ENCODE results near the gene BPIFB2. TPM values are rescaled to one million over a fixed set of nuclear protein-coding genes. Genes with fewer than 3 reads are reported as not detected.

Gene BPIFB2
- polyA plus RNA-seq, 1 donor: not detected

DNA sequence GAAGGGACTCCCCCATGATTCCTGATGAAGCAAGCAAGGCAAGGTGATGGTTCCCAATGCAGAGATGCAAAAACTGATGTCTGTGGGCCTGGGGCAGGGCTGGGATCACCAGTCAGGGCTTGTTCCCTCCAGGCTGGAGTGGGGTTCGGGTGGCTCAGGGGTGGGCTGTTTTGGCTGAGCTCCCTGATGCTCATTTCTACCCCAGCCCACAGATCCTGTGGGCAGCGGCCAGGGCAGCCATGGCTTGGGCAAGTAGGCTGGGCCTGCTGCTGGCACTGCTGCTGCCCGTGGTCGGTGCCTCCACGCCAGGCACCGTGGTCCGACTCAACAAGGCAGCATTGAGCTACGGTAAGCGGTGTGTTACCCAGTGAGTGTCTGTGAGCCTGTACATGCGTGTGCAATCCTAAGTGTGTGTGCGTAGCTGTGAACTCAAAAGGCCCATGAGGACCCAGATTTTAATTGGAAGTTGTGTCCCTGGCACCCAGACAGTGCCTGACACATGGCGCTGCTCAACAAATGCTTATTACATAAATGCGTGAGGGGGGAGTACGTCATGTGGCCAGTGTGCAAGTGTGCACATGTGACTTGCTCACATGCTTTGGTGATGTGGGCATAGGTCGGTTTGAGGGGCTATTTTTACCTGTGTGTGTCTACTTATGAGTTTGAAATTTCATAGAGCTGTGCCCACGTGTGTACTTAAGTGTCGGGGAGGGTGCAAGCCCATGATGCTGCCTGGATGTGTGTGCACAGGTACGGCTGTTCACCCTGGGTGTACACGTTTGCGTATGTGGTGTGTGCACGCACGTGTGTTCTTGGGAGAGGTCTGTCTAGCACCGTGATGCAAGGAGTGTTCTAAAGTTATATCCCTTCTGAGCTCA is 1.1 kb downstream of the BPIFB2 start:
- no peak for DNase-seq

DNA sequence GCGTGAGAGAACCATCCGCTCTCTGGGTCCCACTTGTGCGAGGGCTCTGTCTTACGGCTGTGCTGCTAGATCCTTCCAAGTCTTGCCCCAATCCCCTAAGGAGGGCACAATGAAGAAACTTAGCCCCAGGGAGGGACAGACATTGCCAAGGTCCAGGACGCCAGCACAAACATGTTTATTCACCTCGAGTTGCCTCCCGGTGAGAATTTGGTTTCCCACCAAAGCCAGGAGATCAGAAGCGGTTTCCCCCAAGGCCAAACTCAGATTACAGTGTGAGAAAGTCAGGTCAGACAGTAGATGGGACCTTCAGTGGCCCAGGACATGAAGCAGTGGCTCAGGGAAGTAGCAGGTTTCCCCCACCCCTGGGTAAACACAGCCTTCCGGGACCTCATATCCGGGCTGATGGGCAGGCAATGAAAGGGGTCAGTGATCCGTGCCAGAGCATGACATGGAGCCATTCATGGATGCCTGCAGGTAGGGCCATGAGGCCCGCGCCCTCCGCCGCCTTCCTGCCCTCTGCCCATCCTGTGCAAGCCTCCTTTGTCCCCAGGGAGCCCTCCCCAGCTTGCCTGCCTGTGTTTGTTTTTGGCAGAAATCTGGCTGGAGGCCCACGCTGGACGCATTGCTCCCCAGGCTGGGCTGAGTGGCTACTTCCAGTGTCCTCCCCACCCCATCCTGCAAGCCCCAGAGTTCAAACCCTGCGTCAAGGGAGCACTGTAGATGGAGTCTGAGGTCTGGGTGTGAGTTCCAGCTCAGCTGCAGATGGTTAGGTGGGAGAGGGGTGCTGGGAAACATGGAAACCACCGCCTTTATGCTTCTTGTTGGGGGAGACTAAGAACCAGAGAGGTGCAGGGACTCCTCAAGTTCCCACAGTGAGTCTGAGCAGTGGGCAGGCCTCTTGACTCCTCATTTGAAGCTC is 2.0 kb downstream of the BPIFB2 start:
- DNase-seq: no peak

DNA sequence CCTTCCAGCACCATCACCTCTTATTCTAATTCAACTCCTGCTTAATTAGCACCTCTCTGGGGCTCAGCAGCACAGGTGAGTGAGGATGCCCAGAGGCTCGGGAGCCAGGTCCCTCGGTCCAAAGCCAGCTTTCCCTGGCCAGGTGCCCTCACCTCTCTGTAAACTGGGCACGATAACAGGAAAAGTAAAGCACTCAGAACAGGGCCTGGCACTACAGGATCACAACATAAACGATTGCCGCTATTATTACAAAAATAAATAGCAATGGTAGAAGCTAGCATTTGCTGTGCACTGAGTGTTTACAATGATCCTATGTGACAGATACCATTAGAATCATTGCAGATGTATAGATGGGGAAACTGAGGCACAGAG is 2.6 kb downstream of the BPIFB2 start:
- no peak for DNase-seq

DNA sequence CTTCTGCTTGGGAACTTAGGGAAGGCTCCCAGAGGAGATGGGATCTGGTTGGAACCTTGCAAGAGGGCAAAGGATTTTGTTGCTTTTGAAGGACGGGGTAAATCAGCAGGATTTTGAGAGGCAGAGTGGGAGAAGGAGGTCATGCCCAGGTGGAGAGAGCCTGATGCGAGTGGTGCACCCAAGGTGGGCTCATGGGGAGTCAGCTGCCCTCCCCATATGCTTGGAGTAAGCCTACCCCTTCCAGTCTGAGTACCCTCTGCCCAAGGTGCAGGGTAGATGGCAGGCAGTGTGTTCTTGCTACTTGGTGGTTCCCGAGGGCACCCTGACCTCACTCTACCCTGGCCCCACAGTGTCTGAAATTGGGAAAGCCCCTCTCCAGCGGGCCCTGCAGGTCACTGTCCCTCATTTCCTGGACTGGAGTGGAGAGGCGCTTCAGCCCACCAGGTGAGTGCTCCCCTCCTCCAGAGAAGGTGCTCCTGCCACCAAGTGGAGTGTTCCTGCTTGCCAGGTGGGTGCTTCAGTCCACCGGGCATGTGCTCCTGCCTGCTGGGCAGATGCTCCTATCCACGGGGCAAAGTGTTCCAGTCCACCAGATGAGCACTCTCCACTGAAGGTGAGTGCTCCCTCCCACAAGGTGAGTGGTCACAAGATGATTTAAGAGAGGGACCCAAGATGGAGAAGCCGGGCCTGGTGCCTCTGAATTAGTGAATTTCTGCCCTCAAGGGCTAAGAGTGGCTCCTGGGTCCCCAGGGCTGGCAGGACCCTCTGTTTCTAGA is 3.4 kb downstream of the BPIFB2 start:
- DNase-seq: no peak

DNA sequence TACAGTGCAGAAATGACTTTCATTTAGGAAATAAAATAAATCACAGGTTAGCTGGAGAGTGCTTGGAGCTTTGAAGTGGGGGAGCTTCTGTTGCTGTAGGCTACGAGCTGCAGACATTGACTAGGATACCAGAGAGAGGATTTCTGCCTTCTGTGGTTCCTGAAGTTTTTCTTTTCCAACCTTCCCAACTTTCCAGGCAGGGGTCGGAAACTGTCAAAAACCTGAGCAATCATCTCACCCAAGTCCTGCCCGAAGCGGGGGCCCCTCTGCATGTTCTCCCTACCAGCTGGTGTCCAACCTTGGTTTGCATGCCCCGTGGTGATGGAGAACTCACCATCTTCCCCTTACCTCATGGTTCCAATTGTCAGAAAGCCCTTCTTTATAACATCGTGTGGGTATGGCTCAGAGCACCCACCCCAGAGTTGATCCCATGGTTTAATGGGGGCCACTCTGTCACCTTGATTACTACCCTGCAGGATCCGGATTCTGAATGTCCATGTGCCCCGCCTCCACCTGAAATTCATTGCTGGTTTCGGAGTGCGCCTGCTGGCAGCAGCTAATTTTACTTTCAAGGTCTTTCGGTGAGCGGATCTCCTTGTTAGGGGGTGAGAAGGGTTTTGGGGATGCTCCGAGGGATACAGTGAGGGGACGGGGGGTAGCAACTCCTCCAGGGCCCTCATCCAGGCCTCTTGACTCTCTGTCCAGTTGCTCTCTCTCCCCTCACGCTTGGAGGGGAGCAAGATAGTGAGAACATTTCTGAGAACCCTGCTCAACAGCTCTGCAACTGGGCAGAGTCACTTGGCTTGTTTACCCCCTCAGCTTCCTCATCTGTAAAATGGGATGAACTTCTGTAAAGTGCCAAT is 5.1 kb downstream of the BPIFB2 start:
- DNase-seq: no peak

DNA sequence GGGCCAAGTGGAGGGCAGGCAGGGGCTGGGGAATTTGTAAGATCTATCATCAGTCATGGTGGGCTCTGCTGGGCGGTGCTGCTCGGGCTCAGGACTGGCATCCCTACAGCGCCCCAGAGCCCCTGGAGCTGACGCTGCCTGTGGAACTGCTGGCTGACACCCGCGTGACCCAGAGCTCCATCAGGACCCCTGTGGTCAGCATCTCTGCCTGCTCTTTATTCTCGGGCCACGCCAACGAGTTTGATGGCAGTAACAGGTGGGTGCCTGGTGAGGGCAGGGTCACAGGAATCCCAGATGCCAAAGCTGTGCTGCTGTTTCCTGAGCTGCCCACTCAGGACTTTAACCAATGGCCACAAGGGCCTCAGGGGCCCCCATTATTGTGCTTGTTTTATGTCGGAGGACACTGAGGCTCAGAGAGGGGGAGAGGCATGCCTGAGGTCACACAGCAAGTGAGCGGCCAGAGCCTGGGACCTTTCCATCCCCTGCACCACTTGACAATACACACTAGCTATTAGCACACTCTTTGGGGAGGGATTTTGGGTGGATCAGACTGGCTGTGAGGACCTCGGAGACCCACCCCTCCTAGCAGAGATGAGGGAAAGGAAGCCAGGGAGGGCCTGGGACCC is 6.3 kb downstream of the BPIFB2 start:
- no peak for DNase-seq

DNA sequence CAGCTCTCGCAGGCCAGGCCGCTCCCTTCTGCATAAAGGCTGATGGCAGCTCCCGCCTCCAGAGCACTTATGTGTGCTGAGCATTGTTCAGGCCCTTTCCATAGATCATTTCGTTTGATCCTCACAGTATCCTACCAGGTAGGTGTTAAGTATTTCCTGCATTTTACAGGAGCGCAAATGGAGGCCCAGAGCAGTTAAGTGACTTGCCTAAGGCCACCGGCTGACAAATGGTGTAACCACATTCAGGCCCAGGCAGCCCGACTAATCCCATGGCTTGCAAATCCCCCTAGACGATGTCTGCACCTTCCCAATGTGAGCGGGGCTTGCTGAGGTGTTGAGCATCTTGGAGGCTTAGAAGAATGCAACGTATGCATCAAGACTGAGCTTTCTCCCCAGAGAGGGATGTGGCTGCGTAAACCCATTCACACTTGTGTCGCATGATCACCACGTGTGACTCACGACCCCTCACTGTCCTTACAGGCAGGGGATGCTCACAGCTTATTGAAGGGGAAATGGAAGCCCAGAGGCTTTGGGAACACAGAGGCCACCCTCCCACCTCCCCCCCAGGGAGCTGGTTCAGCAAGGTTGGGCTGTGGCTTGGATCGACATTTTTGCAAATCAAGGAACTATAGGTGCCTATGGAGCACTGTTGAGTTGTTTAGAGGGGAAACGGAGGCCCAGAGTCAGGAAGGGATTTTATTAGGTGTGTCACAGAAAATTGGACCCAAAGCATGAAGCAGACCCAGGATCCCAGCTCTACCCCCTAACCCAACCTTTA is 7.0 kb downstream of the BPIFB2 start:
- no peak for DNase-seq

DNA sequence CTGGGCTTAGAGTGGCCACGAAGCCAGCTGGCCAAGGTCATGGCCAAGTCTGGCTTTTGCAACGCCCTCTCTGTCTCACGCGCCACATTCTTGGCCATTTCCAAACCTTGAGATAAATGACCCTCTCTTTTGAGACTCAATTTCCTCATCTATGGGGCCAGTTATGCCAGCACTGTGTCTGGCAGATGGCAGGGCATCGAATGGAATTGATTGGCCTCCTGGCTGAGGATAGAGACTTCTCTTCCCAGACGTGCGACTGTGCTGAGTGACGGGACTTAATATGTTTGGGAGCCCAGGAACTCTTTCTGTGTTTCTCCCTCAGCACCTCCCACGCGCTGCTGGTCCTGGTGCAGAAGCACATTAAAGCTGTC is 7.6 kb downstream of the BPIFB2 start:
- DNase-seq: no peak

DNA sequence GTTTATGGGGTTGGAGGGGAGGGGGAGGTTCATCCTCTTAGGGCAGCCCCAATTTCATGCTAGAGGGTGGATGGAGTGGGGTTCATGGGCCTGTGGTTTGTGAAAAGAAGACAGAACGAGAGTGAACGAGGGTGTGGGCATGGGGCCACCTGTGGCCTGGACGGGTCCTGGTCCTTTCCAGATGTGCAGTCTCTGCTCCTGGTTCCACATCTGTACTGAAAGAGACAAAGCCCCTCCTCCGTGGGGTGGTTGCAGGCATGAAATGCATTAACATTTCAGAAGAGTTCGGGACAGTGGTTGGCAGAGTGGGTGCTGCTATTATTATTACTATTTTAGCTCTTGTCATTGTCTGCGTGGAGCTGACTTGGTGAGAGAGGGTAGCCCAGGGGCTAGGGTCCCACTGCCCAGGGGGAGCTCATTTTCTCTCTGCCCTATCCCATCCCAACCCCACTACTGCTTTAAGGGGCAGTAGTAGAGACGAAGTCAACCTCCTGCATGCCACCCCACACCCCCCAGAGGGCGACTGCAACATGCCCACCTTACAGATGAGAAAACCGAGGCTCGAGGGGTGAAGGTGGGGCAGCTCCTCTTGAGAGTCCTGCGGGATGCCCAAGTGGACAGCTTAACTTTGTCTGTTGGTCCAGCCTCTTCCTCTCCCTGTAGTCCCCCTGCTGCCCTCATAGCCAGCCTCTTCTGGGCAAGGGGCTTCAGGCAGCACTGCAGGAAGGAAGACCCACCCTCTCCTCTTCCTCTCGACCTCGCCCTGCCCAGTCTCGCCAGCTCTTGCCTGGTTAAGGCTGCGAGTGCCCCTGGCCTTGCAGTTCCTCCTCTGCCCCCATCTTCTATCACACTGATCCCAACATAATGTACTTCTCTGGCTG is 8.4 kb downstream of the BPIFB2 start:
- no peak for DNase-seq

DNA sequence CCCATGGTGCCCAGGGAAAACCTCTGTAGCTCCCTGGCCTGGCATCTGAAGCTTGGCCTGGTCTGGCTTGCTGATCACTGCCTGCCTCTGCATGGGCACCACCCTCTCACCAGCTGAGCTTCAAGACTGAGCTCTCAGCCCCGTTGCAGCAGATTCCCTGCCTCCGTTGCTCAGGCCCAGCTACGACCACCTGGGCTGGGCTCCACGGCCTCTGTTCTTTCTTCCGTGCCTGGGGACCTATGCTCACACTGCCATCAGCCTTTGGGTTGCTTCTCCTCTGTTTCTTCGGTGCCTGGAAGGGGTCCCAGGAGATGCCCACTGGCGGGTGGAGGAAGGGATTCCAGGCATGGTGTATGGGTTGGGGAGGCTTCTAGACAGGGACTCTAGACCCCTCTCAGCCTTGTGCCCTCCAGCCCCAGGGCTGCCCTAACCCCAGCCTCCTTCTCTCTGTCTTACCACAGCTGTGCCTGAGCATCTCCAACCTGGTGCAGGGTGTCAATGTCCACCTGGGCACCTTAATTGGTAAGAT is 9.1 kb downstream of the BPIFB2 start:
- DNase-seq: no peak

DNA sequence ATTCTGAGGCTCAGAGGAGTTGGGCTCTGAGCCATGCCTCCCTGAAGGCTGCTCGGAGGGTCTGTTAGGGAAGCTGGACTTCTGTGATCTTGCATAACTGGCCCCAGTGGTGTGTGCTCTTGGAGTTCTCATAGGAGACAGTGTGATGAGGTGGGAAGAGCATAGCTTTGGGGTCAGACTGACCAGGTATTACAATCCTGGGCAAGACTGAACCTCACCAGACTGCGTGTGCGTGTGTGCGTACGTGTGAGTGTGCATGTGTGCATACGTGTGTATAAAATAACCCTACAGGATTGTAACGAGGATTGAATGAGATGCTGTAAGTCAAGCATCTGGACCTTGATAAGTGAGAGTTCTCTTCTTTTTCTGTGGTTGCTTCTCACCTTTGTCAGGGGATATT is 10.0 kb downstream of the BPIFB2 start:
- DNase-seq: no peak

DNA sequence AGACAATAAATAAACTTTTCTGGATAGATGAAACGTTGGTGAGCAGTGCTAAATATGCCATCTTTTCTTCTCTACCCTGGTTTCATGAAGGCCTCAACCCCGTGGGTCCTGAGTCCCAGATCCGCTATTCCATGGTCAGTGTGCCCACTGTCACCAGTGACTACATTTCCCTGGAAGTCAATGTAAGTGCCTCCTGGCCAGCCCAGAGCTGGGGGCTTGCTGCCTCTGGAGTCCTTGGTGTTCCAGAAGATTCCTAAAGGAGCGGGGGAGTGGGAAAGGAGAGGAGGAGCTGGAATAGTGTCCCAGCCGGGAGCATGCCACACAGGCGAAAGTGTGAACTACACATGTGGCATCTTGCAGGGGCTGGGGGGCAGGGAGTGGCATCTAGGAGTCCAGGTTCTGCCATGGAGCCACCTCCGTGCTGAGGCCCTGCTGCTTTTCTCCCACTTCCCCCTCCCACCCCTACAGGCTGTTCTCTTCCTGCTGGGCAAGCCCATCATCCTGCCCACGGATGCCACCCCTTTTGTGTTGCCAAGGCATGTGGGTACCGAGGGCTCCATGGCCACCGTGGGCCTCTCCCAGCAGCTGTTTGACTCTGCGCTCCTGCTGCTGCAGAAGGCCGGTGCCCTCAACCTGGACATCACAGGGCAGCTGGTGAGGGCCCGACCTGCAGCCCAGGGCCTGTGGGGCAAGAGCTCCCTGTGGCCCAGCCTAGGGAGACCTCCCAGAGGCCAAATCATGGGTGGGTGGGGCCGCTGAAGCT is 10.8 kb downstream of the BPIFB2 start:
- DNase-seq: no peak

DNA sequence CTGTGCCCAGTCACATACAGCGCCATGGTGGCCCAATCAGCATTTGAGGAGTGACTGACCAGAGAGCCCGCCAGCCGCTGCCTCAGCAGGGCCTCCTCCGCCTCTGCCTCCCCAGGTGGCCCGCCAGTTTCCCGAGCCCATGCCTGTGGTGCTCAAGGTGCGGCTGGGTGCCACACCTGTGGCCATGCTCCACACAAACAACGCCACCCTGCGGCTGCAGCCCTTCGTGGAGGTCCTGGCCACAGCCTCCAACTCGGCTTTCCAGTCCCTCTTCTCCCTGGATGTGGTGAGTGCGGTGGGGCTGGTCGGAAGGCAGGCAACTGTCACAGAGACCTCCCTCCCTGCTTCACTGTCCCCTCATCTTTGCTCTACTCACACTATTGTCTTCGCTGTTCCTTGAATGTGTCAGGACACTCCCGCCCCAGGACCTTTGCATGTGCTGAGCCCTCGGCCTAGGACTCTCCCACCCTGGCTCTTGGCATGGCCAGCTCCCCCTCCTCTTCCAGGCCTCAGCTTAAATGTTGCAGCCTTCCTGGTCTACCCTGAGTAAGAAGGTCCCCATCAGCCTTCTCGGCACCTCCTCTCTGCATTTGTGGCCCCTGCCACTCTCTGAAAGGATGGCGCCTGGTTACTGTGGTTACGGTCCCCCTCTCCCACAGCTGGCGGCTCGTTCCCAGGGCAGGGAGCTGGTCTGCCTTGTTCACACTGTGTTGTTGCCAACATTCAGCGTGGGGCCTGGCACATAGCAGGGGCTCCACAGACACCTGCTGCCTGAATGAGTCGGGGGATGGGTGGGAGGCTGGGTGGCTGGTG is 12.2 kb downstream of the BPIFB2 start:
- DNase-seq: no peak

DNA sequence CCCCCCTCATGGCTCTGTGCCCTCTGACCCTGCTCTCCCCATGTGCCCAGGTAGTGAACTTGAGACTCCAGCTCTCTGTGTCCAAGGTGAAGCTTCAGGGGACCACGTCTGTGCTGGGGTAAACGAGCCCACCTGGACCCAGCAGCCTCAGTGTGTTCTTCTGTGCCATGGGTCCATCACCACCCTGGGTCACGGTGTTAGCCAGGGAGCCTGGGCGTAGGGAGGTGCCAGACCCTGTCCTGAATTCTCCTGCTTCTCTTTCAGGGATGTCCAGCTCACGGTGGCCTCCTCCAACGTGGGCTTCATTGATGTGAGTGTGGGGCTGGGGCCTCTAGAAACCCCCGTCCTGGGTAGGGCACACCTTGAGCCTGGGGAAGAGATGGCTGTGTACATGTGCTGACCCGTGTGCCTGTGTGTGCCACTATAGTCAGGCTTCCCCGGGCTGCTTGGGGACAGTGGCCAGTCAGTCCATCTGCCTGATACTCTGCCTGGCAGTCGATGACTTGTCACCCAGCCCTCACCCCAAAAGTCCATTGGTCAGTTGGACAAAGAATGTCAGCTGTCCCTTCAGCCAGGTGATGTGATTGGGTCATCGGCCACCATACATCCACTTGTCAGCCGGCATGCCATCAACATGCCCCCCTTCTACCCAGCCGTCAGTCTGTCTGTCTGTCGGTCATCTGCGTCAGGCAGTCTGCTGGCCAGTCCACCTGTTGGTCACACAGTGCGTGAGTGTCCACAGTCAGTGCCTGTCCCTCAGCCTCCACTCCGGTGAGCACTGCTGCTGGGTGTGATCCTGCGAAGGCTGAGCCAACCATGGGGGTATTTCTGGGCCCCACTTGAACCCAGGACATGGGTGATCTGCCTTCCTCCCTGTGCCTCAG is 13.0 kb downstream of the BPIFB2 start:
- no peak for DNase-seq

DNA sequence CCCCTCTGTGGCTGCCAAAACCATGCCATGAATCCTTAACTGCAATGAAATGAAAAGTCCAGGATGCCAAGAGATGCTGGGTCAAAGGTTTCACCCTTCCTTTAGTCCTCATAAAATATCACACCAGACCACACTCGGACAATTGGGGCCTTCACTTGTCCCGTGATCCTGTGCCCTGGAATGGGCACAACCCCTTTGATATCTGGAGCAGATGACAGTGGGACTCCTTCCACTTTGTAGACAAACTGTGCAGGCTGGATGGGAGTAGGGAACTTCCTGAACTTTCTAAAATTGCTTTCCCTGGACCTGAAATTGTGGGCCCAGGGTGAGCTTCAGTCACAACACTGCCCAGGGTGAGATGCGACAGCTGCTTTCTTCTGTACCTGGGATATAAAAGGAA is 14.4 kb downstream of the BPIFB2 start:
- no peak for DNase-seq

DNA sequence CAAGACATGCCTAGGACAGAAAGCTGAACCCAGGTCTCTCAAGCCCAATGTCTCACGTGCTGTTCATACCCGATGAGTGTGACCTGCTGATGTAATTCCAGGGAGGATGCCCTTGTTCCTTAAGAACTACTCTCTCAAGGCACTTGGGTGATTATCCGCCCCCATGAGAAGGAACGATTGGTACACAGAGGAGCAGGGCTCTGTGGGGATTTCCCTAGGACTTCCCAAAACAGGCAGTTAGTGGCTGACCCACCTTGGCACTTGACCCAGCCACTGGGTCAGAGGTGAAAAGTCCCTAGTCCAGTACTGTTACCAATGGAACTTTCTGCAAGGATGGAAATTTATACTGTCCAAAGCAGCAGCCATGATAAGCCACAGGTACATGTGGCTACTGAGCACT is 14.8 kb downstream of the BPIFB2 start:
- no peak for DNase-seq
